H7 (cell line): ENCODE results near the gene CUX1. TPM values are rescaled to one million over a fixed set of nuclear protein-coding genes. Genes with fewer than 3 reads are reported as not detected.
"Not testable (repeated sequence)": the region's sequence is repeated elsewhere in the genome, so short reads cannot be mapped to it uniquely, and the experiment has no call there.

ENCODE experiments used
- DNase-seq: peaks from one replicate; pipeline ENCODE4 v3.0.0; 2012
- H3K27me3 ChIP-seq: 2 replicates; pipeline ENCODE4 v1.6.0; 2011; ENCODE audit warnings: mild to moderate bottlenecking, low read length; ENCODE audit not compliant: control insufficient read depth, insufficient read depth
- H3K36me3 ChIP-seq: replicated peaks from 2 replicates; pipeline ENCODE4 v1.5.1; 2011; ENCODE audit warnings: low read length; ENCODE audit not compliant: control insufficient read depth, insufficient read depth
- H3K4me3 ChIP-seq: 2 replicates; pipeline ENCODE4 v1.5.1; 2011; ENCODE audit warnings: low read depth, mild to moderate bottlenecking, control low read depth, low read length, moderate library complexity; ENCODE audit not compliant: insufficient read depth
- total RNA-seq: library from RNA; depleted of rRNA; stranded (reverse); fragments of >200 nt; shearing (Covaris generic); gene quantifications from 2 replicates; pipeline ENCODE4 v1.2.3, GENCODE V29; 2014

The CUX1 gene
- total RNA-seq, 1 experiment from 2014 or later, result 28.2 TPM

DNA sequence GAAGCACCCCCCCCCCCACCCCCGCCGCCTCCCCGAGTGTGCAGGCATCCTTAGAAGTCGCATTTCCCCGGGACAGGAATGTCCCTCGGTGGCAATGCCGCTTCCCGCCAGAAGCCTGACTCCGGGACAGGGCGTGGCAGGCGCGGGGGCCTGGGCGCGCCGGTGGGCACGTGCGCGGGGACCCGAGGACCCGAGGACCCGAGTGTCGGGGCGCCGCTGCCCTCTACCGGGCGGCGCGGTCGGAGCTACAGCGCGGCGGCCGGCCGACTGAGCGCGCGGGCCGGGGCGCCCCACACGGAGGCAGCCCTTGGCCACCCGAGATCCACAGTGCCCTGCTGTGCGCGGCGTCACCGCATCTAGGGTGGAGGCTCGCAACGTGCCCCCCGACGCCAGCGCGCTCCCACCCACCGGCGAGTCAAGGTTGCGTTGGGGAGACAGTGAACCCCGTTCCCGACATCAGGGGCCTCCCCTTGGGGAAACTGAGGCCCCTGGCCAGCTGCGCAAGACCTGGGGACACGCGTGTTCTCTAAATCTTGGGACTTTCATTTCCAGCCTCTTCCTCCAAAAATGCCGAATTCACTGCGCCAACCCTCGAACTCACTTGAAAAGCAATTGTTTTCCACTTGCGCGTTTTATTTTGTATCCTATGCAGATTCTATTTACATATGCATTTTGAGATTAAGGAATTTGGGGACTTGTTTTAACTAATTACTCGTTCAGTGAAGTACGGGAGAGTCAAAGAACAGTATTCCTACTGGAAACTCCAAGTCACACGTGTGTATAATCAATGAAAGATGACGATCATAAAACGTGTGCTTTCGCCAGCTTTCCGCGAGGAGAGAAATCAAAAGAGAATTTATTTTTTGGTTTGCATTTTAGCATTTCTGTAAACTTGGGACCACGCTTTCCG, 3.1 kb upstream of the CUX1 start:
- peak; percentile 93 for DNase-seq
- peaks cover 8% of the 10 kb centered on the region for H3K27me3 ChIP-seq
- no peaks in the 10 kb centered on the region for H3K36me3 ChIP-seq
- H3K4me3 ChIP-seq, result peak overlapping the region; percentile 68

DNA sequence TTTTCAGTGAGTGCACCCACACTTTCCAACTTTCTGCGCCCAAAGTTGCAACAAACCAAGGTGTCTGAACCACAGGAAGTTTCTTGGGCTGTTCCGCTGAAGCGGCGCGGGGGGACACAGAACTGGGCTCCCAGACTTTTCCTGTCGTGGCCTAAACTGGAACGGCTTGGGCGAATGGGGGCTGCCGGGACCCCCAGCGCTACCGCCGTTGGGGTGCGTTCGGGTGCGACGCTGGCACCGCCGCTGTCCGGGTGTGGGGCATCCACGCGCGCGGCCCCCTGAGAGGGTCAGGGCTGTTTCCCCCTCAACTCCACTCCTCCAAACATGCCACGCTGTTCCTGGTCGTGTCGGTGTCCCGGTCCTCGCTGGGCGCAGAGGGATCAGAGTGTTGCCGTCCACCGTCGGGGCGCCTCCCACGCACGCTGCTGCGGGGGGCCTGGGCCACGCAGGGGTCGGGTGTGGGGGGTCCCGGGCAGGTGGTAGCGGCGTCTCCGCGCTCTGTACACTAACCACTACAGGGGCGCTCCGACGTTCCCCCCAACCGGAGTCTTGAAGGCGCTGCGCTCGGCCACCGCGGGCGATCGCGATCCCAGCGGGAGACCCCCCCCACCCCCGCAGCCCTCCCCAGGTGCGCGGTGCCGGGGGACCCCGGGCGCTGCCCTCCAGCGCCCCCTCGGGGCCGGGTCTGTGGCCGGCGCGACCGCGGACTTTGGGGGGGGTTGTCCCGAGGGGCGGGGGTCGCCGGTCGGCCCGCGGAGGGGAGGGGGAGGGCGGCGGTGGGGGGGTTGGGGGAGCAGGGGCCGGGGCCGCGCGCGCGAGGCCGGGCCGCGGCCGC, 2.2 kb upstream of the CUX1 start:
- Histone ChIP-seq H3K4me3 (peak overlapping the region; percentile 68), H3K27me3 (peaks cover 8% of the 10 kb centered on the region), H3K36me3 (no peaks in the 10 kb centered on the region)
- peak; percentile 96 for DNase-seq

DNA sequence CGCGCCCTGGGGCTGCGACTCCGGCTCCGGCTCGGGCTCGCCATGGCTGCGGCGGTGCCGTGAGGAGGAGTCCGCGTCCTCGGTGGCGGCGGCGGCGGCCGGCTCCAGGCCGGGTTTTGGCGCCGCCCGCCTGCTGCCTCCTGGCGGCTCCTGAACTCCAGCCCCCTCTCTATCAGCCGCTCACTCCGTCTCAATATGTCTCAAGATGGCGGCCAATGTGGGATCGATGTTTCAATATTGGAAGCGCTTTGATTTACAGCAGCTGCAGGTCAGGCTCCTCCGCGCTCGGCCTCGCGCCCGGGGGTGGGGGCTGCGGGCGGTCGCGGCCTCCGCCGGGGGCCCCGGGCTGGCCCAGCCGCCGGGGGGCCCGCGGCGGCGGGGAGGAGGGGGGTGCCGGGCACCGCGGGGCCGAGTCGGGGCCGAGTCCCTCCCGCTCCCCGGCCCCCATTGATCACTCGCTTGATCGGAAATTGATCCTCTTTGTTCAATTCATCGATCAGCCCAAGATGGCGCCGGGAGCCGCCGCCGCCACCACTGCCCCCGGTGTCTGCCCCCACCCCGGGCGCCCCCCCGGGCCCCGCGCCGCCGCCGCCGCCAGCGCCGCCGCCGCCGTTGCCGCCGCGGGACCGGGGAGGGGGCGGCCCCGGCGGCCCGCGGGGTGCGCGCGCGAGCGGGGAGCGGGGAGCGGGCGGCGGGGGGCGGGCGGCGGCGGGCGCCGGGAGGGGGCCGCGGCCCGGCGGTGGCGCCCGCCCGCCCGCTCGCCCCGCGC, 1.4 kb upstream of the CUX1 start:
- Histone ChIP-seq H3K36me3 (no peaks in the 10 kb centered on the region), H3K4me3 (peak overlapping the region; percentile 55), H3K27me3 (peaks cover 8% of the 10 kb centered on the region)
- DNase-seq, result peak; percentile 94

DNA sequence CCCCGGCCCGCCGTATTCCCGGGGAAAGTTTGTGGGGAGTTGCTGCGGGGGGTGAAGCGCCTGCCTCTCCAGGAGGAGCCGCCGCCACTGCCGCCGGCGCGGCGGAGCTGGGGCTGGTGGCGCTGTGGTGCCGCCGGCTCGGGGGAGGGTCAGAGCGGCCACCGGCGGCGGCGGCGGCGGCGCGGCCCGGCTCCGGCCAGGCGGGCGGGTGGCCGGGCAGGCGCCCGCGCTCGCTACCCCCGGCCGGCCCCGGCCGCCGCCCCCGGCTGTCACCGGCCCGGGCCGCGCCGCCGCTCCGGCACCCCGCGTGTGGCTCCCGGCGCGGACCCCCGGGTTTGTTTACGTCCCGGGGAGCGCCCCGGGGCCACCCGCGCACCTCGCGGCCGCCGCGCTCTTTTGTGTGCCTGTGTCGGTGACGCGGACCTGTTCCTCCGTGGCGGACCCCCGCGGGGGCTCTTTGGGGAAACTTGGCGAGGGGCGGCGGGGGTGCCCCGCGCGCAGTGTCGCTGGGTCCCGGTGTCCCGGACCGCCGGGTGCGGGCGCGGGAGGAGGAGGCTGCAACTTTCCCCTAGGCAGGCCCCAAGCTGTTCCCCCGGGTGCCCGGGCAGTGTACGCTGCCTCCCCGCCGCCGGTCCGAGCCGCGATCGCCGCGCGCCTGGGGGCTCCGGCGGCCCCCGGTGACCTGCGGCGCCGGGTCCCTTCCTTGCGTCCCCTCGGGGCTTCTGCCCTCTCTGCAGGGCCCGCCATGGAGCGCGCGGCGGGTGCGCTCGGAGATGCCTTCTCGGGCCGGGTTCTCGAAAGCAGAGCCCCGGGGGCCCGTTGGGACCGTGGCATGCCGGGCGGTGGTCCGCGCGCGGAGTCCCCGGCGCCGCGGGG, 593 bp upstream of the CUX1 start:
- Histone ChIP-seq H3K4me3 (peak overlapping the region; percentile 81), H3K27me3 (peaks cover 8% of the 10 kb centered on the region), H3K36me3 (no peaks in the 10 kb centered on the region)
- DNase-seq, result peak; percentile 87

DNA sequence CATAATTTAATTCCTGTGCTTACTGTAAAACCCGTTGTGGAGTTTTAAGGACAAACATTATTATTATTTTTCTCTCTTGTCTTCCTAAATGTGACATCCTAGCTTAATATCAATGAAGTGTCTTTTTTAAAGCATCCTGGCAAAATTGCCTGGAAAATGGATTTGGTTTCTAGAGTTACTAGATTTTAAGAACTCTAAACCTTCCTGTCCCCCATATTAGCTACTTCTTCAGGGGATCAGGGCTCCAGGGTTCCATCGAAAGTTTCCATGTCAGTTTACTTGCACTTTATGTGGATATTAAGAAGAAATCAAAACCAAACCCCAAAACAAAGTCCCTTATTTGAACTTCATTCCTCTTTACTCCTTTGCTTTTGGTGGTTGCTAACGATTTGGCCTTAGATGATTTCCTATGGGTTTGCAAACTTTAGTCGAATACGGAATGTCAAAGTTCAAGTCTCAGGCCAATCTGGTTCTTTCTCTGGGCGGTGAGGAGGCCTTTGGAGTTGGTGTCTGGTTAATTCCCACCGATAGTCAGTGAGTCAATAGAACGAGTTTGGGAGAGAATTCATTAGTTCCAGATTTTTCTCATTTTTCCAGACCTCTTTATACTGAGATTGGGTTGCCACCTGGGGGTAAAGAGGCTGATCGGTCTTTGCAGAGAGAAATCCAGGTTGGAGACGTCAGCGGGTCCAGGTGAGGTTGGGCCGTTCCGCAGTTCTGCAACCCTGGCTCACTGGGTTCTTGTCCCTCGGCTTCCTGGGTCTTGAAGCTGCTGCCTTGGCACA, 1.1 kb downstream of the CUX1 start:
- H3K36me3 ChIP-seq, result no peaks in the 10 kb centered on the region
- peak overlapping the region; percentile 8; the same call in 1 of the 2 replicates for H3K4me3 ChIP-seq
- H3K27me3 ChIP-seq, result peaks cover 8% of the 10 kb centered on the region
- DNase-seq, result peak; percentile 58

DNA sequence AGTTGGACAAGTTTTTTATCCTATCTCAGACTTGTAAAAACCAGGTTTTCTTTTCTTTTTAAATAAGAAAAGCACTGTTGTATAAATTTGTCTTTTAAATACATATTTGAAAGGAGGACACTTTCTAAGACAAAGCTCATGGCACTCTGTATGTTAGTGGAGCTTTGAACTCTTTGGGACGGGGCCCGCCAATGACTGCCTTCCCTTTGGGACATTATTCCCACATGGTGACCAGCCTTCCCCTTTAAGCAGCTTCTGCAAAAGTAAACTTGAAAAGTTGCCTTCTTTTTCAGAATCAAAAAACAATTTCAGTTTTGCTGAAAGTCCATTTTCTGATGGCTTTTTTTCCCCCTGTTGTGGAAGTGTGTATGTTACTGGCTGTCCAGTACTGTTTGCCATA, 1.8 kb downstream of the CUX1 start:
- H3K27me3 ChIP-seq, result peaks cover 8% of the 10 kb centered on the region
- DNase-seq, result no peak
- no peak overlapping the region for H3K4me3 ChIP-seq
- no peaks in the 10 kb centered on the region for H3K36me3 ChIP-seq

DNA sequence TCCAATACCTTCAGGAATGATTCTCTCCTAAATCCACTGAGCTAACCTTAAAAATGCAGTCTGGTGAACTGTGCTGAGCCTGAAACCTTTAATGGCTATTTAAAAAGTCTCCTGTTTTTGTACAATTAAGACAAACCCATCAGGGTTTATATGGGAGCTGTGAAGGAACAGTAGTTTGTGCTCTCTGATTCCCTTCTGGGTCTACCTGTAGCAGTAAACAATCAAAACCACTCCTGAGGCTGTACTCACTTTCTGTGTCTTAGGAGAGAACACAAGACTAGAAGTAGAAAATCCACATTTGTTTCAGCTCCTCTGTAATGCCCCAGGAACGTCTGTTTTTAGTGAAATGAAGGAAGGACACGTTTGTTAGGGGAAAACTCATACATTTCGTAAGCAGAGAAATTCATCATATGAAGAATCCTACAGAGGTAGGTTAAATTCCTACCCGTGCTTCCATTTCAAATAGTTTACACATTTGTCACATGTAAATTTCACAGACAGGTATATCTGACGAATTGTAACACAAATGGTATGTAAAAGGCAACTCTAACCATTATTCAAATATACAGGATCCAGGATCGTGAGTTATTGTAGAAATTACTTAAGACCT, 2.6 kb downstream of the CUX1 start:
- peaks cover under 1% of the 10 kb centered on the region; the same call in 1 of the 2 replicates for H3K27me3 ChIP-seq

DNA sequence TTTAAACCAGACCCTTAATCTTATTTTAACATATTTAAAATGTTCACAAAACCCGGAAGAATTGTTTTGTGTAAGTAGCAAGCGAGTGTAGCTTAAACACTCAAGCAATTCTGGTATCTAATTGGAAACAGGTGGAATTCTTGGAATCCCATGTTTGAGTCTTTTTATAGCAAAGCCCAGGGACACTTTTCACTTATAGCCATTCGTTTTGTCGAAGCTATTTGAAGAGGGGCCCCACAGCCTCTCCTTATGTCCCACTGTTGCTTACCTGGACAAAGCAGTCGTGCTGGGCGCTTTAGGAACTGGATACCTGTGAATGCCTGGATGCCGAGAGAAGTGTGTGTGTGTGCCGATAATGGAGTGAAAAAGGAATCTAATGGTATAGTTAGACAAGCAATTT, 3.3 kb downstream of the CUX1 start:
- Histone ChIP-seq H3K36me3 (no peaks in the 10 kb centered on the region), H3K4me3 (no peak overlapping the region), H3K27me3 (no peaks in the 10 kb centered on the region)
- peak; percentile 58 for DNase-seq

More for the DNA sequence above, 2.6 kb downstream of the CUX1 start:
- no peak for DNase-seq
- Histone ChIP-seq H3K36me3 (no peaks in the 10 kb centered on the region), H3K4me3 (no peak overlapping the region)

DNA sequence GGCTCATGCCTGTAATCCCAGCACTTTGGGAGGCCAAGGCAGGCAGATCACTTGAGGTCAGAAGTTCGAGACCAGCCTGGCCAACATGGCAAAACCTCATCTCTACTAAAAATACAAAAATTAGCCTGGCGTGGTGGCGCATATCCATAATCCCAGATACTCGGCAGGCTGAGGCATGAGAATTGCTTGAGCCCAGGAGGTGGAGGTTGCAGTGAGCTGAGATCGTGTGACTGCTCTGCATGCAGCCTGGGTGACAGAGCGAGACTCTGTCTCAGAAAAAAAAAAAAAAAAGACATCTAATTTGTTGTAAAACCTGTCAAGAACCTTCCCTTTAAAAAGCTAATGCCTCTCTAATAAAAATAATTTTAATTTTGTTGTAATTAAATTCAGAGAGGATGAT, 5.2 kb downstream of the CUX1 start:
- not testable (repeated sequence) for H3K4me3 ChIP-seq, H3K36me3 ChIP-seq, H3K27me3 ChIP-seq, DNase-seq

DNA sequence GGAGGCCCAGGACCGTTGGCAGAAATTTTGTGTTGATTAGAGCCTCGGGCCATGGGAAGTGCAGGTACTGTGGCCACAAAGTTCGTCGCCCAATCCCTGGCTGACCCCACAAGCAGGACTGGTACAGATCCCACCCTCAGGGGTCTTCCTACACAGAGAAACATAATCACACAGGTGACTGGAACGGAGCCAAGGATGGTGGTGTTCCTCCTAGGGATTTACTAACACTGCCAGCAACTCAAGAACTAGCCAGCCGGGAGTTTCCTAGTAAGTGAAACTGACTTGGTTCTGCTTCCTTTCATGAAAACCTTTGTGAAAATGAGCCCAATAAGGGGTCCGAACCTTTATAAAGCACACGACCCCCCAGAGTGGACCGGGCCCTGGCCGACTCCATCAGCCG, 5.7 kb downstream of the CUX1 start:
- no peak for DNase-seq

DNA sequence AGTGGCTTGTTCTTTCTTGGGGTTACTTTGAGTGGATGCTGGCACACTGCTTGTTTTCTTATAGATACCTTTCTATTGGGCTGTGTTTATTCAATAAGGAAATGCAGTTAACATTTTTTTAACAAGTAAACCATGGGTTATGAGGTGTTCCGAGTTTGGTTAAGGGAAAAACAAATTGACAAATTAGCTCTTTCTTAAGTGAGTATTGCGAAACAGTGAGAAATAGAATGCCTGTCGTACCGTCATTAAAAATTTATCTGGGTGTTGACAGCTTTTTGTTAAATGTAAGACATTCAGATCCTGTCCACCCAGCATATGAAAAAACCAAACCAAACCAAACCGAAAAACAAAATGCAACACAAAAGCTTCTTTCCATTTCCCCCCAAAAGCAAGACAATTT, 6.2 kb downstream of the CUX1 start:
- no peaks in the 10 kb centered on the region for H3K27me3 ChIP-seq
- DNase-seq, result no peak
- H3K4me3 ChIP-seq, result no peak overlapping the region
- H3K36me3 ChIP-seq, result no peaks in the 10 kb centered on the region

More for the DNA sequence above, 5.7 kb downstream of the CUX1 start:
- H3K4me3 ChIP-seq, result no peak overlapping the region
- no peaks in the 10 kb centered on the region for H3K27me3 ChIP-seq
- no peaks in the 10 kb centered on the region for H3K36me3 ChIP-seq

DNA sequence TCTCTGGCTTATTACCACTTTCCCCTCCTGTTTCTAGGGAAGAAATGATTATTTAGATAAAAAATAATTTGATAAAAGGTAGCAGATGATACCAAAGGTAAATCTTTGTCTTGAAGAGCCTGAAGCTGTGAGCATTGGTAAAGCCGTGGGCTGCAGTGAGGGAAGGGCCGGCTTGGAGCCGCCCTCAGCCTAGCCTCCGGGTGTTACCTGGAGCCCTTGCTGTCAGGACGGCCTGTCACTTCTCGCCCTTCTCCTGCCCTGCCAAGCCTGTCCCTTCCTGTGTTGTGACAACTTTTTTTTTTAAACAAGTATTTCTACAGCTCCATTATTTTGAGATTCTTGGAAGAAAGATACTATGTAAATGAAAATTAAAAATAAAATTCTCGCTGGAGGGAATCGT, 7.0 kb downstream of the CUX1 start:
- Histone ChIP-seq H3K27me3 (no peaks in the 10 kb centered on the region), H3K36me3 (no peaks in the 10 kb centered on the region), H3K4me3 (no peak overlapping the region)
- DNase-seq, result peak; percentile 43
